ENCODE measurements around the gene MTMR1.

MTMR1 gene

DNA sequence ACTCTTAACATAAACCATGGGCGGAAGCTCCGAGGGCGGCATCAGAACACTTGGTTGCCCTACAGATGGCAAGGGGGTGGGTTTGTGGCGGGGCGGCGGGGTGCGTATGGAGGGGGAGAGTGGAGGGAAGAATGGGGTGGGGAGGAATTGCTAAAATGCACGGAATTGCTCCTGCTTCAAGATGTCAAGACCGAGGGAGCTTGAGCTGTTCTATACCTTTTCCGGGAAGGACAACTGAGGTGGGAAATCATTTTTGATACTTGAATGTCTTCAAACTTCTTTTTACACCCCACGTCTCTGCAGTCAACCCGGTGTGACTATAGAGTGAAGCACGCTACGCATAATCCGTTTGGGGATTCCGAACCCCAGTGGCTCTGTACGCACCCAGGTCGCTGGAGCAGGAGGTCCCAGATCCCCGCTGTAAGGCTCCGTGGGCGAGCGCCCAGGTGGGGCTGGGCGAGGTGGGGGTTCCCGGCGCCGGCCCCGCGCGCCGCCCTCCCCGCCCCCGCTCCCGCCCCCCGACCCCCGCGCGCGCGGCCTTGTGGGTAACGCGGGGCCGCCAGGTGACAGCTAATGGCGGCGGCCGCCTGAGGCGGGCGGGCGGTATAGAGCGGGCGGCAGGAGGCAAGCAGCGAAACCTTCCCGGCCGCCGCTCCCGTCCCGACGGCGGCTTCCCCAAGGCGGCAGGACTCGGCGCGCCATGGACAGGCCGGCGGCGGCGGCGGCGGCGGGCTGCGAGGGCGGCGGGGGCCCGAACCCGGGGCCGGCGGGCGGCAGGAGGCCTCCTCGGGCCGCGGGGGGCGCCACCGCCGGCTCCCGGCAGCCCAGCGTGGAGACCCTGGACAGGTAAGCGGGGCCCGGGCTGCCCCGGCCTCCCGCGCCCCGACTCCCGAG is at the start of gene MTMR1:
Gene MTMR1, plus strand, starts transcription at position 566 of the 894 bp plus-strand sequence. Its CDS starts 135 bp downstream, at position 701.
- peak within 1 kb of the TSS; percentile 58 for H3K4me3 ChIP-seq (ENCODE audit: control insufficient read depth, low read depth, low read length)
- no peak for DNase-seq (ENCODE audit: low read depth)
- no peak for TF ChIP-seq CTCF (conservative IDR thresholded peaks at IDR 0.05; ENCODE audit: control insufficient read depth, insufficient read depth, low read depth, low read length)

DNA sequence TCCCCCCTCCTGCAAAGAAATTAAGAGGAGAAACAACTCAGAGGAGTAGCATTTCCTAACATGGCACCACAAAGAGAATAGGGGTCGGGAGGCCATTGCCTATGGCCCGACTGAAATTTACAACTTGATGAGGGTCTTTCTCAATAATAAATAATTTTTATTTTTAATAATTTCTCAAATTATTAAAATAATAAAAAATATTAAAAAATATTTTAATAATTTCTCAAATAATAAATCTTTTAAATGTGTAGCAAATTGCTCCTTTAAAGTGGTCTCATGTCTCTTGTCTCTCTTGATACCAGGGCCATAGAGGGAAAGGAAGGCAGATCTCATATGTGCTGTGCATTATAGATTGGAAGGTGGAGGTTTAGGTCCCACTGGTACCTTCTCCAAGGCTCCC is 49.2 kb upstream of the MTMR1 start:
- no peak for DNase-seq (ENCODE audit: low read depth)
- no peak overlapping the region for H3K4me3 ChIP-seq (ENCODE audit: control insufficient read depth, low read depth, low read length)
- TF ChIP-seq CTCF (conservative IDR thresholded peaks at IDR 0.05; ENCODE audit: control insufficient read depth, insufficient read depth, low read depth, low read length), result no peak

- no peak overlapping the region for H3K4me3 ChIP-seq (ENCODE audit: control insufficient read depth, low read depth, low read length)
- no peak for TF ChIP-seq CTCF (conservative IDR thresholded peaks at IDR 0.05; ENCODE audit: control insufficient read depth, insufficient read depth, low read depth, low read length)
- DNase-seq (ENCODE audit: low read depth), result no peak
These were observed 48.8 kb upstream of the MTMR1 start for GRCh38 chrX:150644422-150644821.

GRCh38 chrX:150647331-150647730 is 45.9 kb upstream of the MTMR1 start:
- no peak overlapping the region for H3K4me3 ChIP-seq (ENCODE audit: control insufficient read depth, low read depth, low read length)

GRCh38 chrX:150648296-150648940 is 44.8 kb upstream of the MTMR1 start:
- H3K4me3 ChIP-seq (ENCODE audit: control insufficient read depth, low read depth, low read length), result no peak overlapping the region
- no peak for TF ChIP-seq CTCF (conservative IDR thresholded peaks at IDR 0.05; ENCODE audit: control insufficient read depth, insufficient read depth, low read depth, low read length)
- no peak for DNase-seq (ENCODE audit: low read depth)

More at GRCh38 chrX:150647331-150647730, 45.9 kb upstream of the MTMR1 start:
- TF ChIP-seq CTCF (conservative IDR thresholded peaks at IDR 0.05; ENCODE audit: control insufficient read depth, insufficient read depth, low read depth, low read length), result no peak
- no peak for DNase-seq (ENCODE audit: low read depth)

GRCh38 chrX:150649096-150649870 is 43.9 kb upstream of the MTMR1 start:
- no peak for TF ChIP-seq CTCF (conservative IDR thresholded peaks at IDR 0.05; ENCODE audit: control insufficient read depth, insufficient read depth, low read depth, low read length)
- peak; percentile 74 for DNase-seq (ENCODE audit: low read depth)
- no peak overlapping the region for H3K4me3 ChIP-seq (ENCODE audit: control insufficient read depth, low read depth, low read length)

All from fibroblast of mammary gland (primary cell).